Erythroblast (primary cell): ENCODE results near the gene KIRREL3.

Experiments used
- GATA1 ChIP-seq: IDR thresholded peaks from 2 replicates; pipeline ENCODE4 v1.6.1; 2011; ENCODE audit warnings: low read depth, mild to moderate bottlenecking, control low read depth, low read length, moderate library complexity
- POLR2A ChIP-seq: IDR thresholded peaks from 2 replicates; pipeline ENCODE4 v1.6.1; 2011; ENCODE audit warnings: mild to moderate bottlenecking, low read length

GRCh38 chr11:126545057-126545555 lies 455.5 kb downstream of the KIRREL3 start:
- TF ChIP-seq GATA1 (no peak), POLR2A (no peak)
